ENCODE results near the gene NCKAP5. TPM values are rescaled to one million over a fixed set of nuclear protein-coding genes. Genes with fewer than 3 reads are reported as not detected.

The NCKAP5 gene
- total RNA-seq, 1 donor from 2014 or later = 0.46 TPM

DNA sequence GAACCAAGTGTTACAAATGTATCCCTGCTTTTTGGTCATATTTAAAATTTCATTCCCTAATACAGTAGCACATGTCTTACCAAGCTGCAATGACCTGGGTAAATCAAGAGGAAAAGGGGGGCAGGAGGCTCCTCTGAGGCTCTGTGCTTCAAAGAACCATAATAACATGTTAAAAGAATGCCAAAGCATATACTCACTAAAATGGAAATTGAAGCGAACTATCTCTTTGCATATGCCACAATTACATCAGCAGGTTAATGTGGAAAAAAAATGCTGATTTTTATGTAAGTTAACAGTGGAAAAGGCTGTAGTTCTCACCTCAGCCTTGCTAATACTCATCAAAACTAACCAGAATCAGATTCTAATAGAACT lies 37.5 kb upstream of the NCKAP5 start:
- no peaks in the 10 kb centered on the region for H3K9me3 Mint-ChIP-seq (ENCODE audit: unreplicated experiment)
- no peak overlapping the region for H3K27ac Mint-ChIP-seq (ENCODE audit: unreplicated experiment)
- TF ChIP-seq, protein P1, sequence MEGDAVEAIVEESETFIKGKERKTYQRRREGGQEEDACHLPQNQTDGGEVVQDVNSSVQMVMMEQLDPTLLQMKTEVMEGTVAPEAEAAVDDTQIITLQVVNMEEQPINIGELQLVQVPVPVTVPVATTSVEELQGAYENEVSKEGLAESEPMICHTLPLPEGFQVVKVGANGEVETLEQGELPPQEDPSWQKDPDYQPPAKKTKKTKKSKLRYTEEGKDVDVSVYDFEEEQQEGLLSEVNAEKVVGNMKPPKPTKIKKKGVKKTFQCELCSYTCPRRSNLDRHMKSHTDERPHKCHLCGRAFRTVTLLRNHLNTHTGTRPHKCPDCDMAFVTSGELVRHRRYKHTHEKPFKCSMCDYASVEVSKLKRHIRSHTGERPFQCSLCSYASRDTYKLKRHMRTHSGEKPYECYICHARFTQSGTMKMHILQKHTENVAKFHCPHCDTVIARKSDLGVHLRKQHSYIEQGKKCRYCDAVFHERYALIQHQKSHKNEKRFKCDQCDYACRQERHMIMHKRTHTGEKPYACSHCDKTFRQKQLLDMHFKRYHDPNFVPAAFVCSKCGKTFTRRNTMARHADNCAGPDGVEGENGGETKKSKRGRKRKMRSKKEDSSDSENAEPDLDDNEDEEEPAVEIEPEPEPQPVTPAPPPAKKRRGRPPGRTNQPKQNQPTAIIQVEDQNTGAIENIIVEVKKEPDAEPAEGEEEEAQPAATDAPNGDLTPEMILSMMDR (IDR thresholded peaks at IDR 0.05) = no peak
- DNase-seq (ENCODE audit: extremely low spot score, unreplicated experiment) = no peak
- H3K4me1 Mint-ChIP-seq (ENCODE audit: unreplicated experiment) = peaks cover 2% of the 10 kb centered on the region
- peaks cover 10% of the 10 kb centered on the region for H3K27me3 Mint-ChIP-seq (ENCODE audit: unreplicated experiment)
- no peak overlapping the region for H3K4me3 Mint-ChIP-seq (ENCODE audit: unreplicated experiment)
- H3K36me3 Mint-ChIP-seq (ENCODE audit: unreplicated experiment) = no peaks in the 10 kb centered on the region

DNA sequence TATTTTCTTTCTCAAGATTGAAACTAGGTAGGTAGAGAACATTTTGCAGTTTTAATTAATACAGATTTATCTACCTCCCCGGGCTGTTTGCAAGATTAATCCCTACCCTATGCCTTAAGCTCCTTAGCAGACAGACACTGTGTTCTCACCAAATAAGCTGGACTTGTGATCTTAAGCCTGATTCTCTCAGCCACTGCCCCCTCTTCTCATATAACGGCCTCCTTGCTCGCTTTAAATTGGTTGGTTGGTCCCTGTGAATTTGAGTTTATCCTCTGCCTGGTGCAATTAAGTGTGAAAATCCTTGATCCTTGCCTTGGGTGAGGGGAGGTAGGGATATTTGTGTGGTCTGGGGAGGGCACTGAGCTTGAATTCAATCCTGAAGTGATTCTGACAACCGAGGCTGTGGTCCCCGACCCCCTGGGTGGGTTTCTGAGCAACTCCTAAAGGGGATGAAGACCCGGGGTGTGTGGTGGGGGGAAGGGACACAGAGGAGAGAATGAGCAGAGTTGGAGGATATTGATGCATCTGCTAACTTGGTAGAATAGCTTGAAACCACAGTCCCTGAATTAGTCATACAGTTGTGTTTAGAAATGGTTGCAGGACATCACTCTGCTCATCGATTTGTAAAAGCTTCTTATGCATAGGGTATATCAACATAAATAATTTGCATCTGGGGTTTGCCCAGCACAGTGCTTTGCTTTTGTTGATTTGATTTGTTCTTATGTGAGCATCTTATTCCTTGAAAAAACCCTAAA lies 36.9 kb upstream of the NCKAP5 start:
- Mint-ChIP-seq H3K36me3 (ENCODE audit: unreplicated experiment) (no peaks in the 10 kb centered on the region), H3K27me3 (ENCODE audit: unreplicated experiment) (peaks cover 8% of the 10 kb centered on the region), H3K27ac (ENCODE audit: unreplicated experiment) (no peak overlapping the region), H3K4me1 (ENCODE audit: unreplicated experiment) (peaks cover 2% of the 10 kb centered on the region), H3K4me3 (ENCODE audit: unreplicated experiment) (no peak overlapping the region), H3K9me3 (ENCODE audit: unreplicated experiment) (no peaks in the 10 kb centered on the region)
- DNase-seq (ENCODE audit: extremely low spot score, unreplicated experiment) = no peak
- TF ChIP-seq, protein P1 (IDR thresholded peaks at IDR 0.05) = no peak

DNA sequence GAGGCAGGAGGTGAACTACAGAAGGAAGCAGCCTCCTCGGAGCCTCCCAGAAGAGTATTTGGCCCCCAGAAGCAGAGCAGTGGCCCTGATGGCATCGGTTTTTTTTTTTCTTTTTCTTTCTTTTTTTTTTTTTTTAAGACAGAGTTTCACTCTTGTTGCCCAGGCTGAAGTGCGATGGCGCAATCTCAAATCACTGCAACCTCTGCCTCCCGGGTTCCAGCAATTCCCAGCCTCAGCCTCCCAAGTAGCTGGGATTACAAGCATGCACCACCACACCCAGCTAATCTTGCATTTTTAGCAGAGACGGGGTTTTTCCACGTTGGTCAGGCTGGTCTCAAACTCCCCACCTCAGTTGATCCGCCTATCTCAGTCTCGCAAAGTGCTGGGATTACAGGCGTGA lies 34.8 kb upstream of the NCKAP5 start:
- peaks cover 2% of the 10 kb centered on the region for H3K4me1 Mint-ChIP-seq (ENCODE audit: unreplicated experiment)
- no peak overlapping the region for H3K27ac Mint-ChIP-seq (ENCODE audit: unreplicated experiment)
- H3K27me3 Mint-ChIP-seq (ENCODE audit: unreplicated experiment) = peaks cover 3% of the 10 kb centered on the region
- TF ChIP-seq, protein P1 (IDR thresholded peaks at IDR 0.05) = no peak
- no peaks in the 10 kb centered on the region for H3K36me3 Mint-ChIP-seq (ENCODE audit: unreplicated experiment)
- DNase-seq (ENCODE audit: extremely low spot score, unreplicated experiment) = no peak
- no peaks in the 10 kb centered on the region for H3K9me3 Mint-ChIP-seq (ENCODE audit: unreplicated experiment)
- no peak overlapping the region for H3K4me3 Mint-ChIP-seq (ENCODE audit: unreplicated experiment)

DNA sequence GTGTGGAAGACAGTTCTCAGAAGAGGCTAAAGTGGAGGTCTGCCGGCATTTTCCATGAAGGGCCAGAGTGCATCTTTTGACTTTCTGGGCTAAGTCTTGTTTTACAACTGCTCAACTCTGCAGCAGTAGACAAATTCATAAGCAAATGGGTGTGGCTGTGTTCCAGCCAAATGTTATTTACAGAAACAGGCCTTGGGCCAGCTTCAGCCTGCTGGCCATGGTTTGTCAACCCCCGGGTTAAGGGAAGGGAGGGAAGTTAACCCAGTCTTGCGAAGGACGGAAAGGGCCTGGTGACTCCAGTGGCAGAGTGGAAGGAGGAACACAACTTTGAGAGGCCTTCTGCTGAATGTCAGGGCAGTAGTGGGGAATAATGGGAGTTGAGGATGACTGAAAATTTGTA lies 34.3 kb upstream of the NCKAP5 start:
- no peak for DNase-seq (ENCODE audit: extremely low spot score, unreplicated experiment)
- TF ChIP-seq, protein P1 (IDR thresholded peaks at IDR 0.05) = no peak
- Mint-ChIP-seq H3K4me1 (ENCODE audit: unreplicated experiment) (peaks cover 2% of the 10 kb centered on the region), H3K4me3 (ENCODE audit: unreplicated experiment) (no peak overlapping the region), H3K27ac (ENCODE audit: unreplicated experiment) (no peak overlapping the region), H3K9me3 (ENCODE audit: unreplicated experiment) (no peaks in the 10 kb centered on the region), H3K36me3 (ENCODE audit: unreplicated experiment) (no peaks in the 10 kb centered on the region), H3K27me3 (ENCODE audit: unreplicated experiment) (peaks cover 3% of the 10 kb centered on the region)

DNA sequence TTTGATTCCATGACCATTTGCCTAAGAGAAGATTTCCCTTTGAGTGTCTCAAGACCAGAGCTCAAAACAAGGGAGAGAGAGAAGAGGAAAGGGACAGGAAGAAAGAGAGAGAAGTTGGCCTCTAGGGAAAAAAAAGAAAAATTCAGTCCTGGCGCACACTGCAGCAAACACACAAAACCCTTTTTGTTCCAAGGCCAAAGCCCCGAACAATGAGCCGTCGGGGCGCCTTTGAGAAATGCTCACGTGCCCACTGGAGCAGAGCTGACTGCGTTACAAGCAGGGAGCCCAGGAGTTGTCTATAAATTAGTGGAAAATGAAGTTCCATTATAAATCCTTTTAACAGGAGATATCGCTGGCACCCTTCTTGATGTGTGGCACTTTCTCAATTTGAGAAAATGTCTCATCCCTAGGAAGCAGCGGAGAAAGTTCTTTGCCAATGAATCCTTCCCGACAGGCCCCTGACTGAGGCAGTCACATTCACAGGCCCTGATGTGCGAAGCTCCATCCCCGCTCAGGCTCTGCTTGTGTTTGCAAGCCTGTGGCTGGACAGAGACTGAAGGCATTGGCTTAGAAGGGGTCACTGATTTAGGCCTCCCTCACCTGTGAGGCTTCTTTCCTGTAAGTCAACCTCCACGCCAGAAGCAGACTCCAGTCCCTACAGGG lies 32.1 kb upstream of the NCKAP5 start:
- DNase-seq (ENCODE audit: extremely low spot score, unreplicated experiment) = no peak
- H3K27ac Mint-ChIP-seq (ENCODE audit: unreplicated experiment) = no peak overlapping the region
- peaks cover 11% of the 10 kb centered on the region for H3K27me3 Mint-ChIP-seq (ENCODE audit: unreplicated experiment)
- no peak overlapping the region for H3K4me3 Mint-ChIP-seq (ENCODE audit: unreplicated experiment)
- H3K36me3 Mint-ChIP-seq (ENCODE audit: unreplicated experiment) = no peaks in the 10 kb centered on the region
- H3K9me3 Mint-ChIP-seq (ENCODE audit: unreplicated experiment) = no peaks in the 10 kb centered on the region
- peaks cover 2% of the 10 kb centered on the region for H3K4me1 Mint-ChIP-seq (ENCODE audit: unreplicated experiment)
- TF ChIP-seq, protein P1 (IDR thresholded peaks at IDR 0.05) = no peak

Measured in osteocyte (in vitro differentiated cells).